B cell (primary cell): ENCODE results near the gene SLC43A1. TPM values are rescaled to one million over a fixed set of nuclear protein-coding genes. Genes with fewer than 3 reads are reported as not detected.

Experiments used
- polyA plus RNA-seq: library from polyadenylated mRNA; depleted of rRNA; stranded (reverse); fragments of >200 nt; gene quantifications from 2 replicates; pipeline ENCODE4 v1.2.3, GENCODE V29; 2012
- small RNA-seq: library from RNA; depleted of rRNA; stranded (forward); fragments of <200 nt; gene quantifications from one replicate; pipeline ENCODE3, GENCODE V24; 2012; ENCODE audit warnings: low replicate concordance, low read depth; ENCODE audit not compliant: insufficient read length
- total RNA-seq, 2 donors: library from RNA; stranded (reverse); fragments of 120-200 nt in 1 of 2; gene quantifications; 1 replicate in 1 of 2; 2 replicates in 1 of 2; pipeline versions ENCODE4 v1.2.3 to v1.2.4, GENCODE V29; 2013 to 2022

The SLC43A1 gene
- total and polyA plus RNA-seq, 2 donors (not counting 1 experiment from before 2014, with no cell fraction given), result 3.7 to 6.4 TPM

Small RNAs within 50 kb of the gene (small RNA-seq; reads per million reads assigned to genes)
- gene RN7SL605P, result not detected
- not detected for gene RNA5SP341

Other genes with a start within 250 kb of the SLC43A1 start
- 8.1 and 12.2 TPM in 2 replicates for gene TNKS1BP1, start 190.8 kb downstream of the SLC43A1 start, total RNA-seq
- gene TNKS1BP1, start 190.8 kb downstream of the SLC43A1 start, polyA plus RNA-seq, result 2.2 and 2.9 TPM in 2 replicates
- gene SSRP1, start 179.8 kb downstream of the SLC43A1 start, total RNA-seq, result 63.8 and 66.6 TPM in 2 replicates
- gene SSRP1, start 179.8 kb downstream of the SLC43A1 start, polyA plus RNA-seq, result 40.9 and 49.3 TPM in 2 replicates
- gene P2RX3, start 177.3 kb downstream of the SLC43A1 start, total RNA-seq, result not detected in 2 replicates
- gene P2RX3, start 177.3 kb downstream of the SLC43A1 start, polyA plus RNA-seq, result not detected in 2 replicates
- not detected in 2 replicates for gene PRG3, start 134.6 kb downstream of the SLC43A1 start, total RNA-seq
- gene PRG3, start 134.6 kb downstream of the SLC43A1 start, polyA plus RNA-seq, result not detected in 2 replicates
- gene PRG2, start 125.1 kb downstream of the SLC43A1 start, total RNA-seq, result not detected in 2 replicates
- gene PRG2, start 125.1 kb downstream of the SLC43A1 start, polyA plus RNA-seq, result 0.07 and 0.52 TPM in 2 replicates
- gene SLC43A3, start 88.6 kb downstream of the SLC43A1 start, total RNA-seq, result 19.3 and 20.9 TPM in 2 replicates
- 7.6 and 8.0 TPM in 2 replicates for gene SLC43A3, start 88.6 kb downstream of the SLC43A1 start, polyA plus RNA-seq
- gene RTN4RL2, start 55.2 kb downstream of the SLC43A1 start, total RNA-seq, result 0.12 and 0.27 TPM in 2 replicates
- gene RTN4RL2, start 55.2 kb downstream of the SLC43A1 start, polyA plus RNA-seq, result 0.10 and 0.13 TPM in 2 replicates
- 39.6 and 39.8 TPM in 2 replicates for gene TIMM10, start 15.1 kb upstream of the SLC43A1 start, total RNA-seq
- 21.6 and 36.5 TPM in 2 replicates for gene TIMM10, start 15.1 kb upstream of the SLC43A1 start, polyA plus RNA-seq
- gene SMTNL1, start 21.9 kb upstream of the SLC43A1 start, total RNA-seq, result not detected in 2 replicates
- not detected in 2 replicates for gene SMTNL1, start 21.9 kb upstream of the SLC43A1 start, polyA plus RNA-seq
- gene UBE2L6, start 52.0 kb upstream of the SLC43A1 start, total RNA-seq, result 66.3 and 70.7 TPM in 2 replicates
- gene UBE2L6, start 52.0 kb upstream of the SLC43A1 start, polyA plus RNA-seq, result 45.6 and 63.5 TPM in 2 replicates
- gene SERPING1, start 82.0 kb upstream of the SLC43A1 start, total RNA-seq, result not detected in 2 replicates
- gene SERPING1, start 82.0 kb upstream of the SLC43A1 start, polyA plus RNA-seq, result not detected in 2 replicates
- 1.1 and 1.9 TPM in 2 replicates for gene YPEL4, start 134.2 kb upstream of the SLC43A1 start, total RNA-seq
- 0.03 and 0.19 TPM in 2 replicates for gene YPEL4, start 134.2 kb upstream of the SLC43A1 start, polyA plus RNA-seq
- gene CLP1, start 142.1 kb upstream of the SLC43A1 start, total RNA-seq, result 15.5 and 15.8 TPM in 2 replicates
- gene CLP1, start 142.1 kb upstream of the SLC43A1 start, polyA plus RNA-seq, result 6.0 and 9.5 TPM in 2 replicates
- 53.8 and 56.2 TPM in 2 replicates for gene ZDHHC5, start 152.4 kb upstream of the SLC43A1 start, total RNA-seq
- 31.5 and 33.7 TPM in 2 replicates for gene ZDHHC5, start 152.4 kb upstream of the SLC43A1 start, polyA plus RNA-seq
- 13.7 and 15.0 TPM in 2 replicates for gene MED19, start 196.5 kb upstream of the SLC43A1 start, total RNA-seq
- 9.3 and 10.1 TPM in 2 replicates for gene MED19, start 196.5 kb upstream of the SLC43A1 start, polyA plus RNA-seq
- gene TMX2, start 196.9 kb upstream of the SLC43A1 start, total RNA-seq, result 58.8 and 60.2 TPM in 2 replicates
- 29.5 and 40.3 TPM in 2 replicates for gene TMX2, start 196.9 kb upstream of the SLC43A1 start, polyA plus RNA-seq
- gene SELENOH, start 225.8 kb upstream of the SLC43A1 start, total RNA-seq, result 147 and 153 TPM in 2 replicates
- gene SELENOH, start 225.8 kb upstream of the SLC43A1 start, polyA plus RNA-seq, result 170 and 196 TPM in 2 replicates
- gene BTBD18, start 236.1 kb upstream of the SLC43A1 start, total RNA-seq, result not detected in 2 replicates
- 0.04 TPM in 1 of 2 replicates, not detected in the other for gene BTBD18, start 236.1 kb upstream of the SLC43A1 start, polyA plus RNA-seq
- gene CTNND1, start 246.1 kb upstream of the SLC43A1 start, total RNA-seq, result 54.4 and 59.2 TPM in 2 replicates
- 12.1 and 25.7 TPM in 2 replicates for gene CTNND1, start 246.1 kb upstream of the SLC43A1 start, polyA plus RNA-seq